ENCODE results near the gene NACA.

DNA sequence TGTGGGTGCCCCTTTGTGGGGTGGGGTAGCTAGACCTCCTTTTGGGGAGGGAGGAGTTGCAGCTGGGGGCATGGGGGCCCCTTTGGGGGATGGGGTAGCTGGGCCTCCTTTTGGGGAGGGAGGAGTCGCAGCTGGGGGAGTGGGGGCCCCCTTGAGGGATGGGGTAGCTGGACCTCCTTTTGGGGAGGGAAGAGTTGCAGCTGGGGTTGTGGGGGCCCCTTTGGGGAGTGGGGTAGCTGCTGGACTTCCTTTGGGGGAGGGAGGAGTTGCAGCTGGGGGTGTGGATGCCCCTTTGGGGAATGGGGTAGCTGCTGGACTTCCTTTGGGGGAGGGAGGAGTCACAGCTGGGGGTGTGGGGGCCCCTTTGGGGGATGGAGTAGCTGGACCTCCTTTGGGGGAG, 7.0 kb downstream of the NACA start:
- TF ChIP-seq, protein P1, sequence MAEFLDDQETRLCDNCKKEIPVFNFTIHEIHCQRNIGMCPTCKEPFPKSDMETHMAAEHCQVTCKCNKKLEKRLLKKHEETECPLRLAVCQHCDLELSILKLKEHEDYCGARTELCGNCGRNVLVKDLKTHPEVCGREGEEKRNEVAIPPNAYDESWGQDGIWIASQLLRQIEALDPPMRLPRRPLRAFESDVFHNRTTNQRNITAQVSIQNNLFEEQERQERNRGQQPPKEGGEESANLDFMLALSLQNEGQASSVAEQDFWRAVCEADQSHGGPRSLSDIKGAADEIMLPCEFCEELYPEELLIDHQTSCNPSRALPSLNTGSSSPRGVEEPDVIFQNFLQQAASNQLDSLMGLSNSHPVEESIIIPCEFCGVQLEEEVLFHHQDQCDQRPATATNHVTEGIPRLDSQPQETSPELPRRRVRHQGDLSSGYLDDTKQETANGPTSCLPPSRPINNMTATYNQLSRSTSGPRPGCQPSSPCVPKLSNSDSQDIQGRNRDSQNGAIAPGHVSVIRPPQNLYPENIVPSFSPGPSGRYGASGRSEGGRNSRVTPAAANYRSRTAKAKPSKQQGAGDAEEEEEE (CRISPR knock-in tag; IDR thresholded peaks at IDR 0.05; ENCODE audit: borderline replicate concordance) = no peak
- no peak for TF ChIP-seq NR3C1 (CRISPR knock-in tag; IDR thresholded peaks at IDR 0.05)
- no peak for TF ChIP-seq MTA1 (CRISPR knock-in tag; IDR thresholded peaks at IDR 0.05; ENCODE audit: borderline replicate concordance)
- TF ChIP-seq TAF1 (CRISPR knock-in tag; IDR thresholded peaks at IDR 0.05) = no peak
- no peak for TF ChIP-seq ZNF776 (CRISPR knock-in tag; IDR thresholded peaks at IDR 0.05)
